Measurements from ENCODE around the gene KCNAB1.

Gene KCNAB1

DNA sequence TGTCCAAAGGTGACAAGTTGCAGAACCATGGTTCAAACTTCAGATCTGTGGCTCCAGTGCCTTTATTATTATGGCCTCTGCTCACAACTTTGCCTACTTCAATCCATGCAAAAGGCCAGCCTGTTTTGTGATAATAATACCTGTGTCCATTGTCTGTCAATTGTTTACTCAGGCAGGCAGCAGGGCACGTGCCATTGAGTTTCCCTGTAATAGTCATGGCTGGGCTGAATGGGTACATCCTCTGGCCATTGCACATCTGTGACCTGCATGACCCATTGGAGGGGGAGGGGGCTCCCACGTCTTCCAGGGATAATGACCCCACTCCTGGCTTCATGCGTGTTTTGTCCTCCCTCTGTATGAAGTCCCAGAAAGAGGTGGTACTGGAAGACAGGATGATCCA, 219.1 kb downstream of the KCNAB1 start:
- no peak for DNase-seq

DNA sequence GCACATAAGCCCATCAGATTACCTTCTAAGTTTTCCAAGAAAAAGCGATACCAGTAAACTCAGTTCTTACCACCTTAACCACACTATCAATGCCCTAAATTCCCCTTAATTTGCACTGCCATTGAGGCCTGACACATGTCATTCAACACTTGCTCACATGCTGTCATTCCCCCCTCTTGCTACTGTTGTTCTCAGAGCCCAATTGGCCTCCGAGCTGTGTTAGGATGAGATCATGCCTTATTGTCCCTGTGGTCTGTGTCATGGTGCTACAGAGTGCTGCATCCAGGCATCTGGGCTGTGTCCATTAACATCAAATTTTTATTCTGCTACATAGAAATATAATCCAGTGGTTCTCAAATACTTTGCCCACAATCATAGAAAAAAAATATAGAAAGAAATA, 221.0 kb downstream of the KCNAB1 start:
- DNase-seq, result no peak

DNA sequence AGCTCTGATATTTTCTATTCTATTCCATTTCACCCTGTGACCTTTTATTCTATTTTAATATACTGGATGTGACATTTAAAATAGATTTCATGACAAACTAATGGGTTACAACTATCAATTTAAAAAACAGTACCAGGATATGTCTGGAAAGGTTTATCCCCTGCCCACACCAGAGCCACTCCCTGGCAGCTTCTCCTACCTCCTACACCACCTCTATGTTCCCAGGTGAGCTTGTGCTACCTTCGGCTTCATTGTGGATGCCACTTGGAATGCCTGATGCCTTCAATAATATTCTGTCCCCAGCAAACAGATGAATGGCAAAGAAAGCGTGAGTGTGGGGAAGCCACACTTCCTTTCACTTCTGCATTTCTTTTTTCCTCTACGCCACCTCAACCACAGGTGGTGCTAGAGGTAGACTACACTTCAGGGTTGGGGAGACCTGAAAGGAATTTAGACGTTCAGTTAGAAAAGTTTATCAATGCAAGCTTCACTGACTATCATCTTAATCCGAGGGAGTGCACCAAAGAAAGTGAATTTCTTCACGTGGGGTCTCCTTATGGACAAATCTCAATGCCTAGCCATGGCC, 221.5 kb downstream of the KCNAB1 start:
- no peak for DNase-seq

DNA sequence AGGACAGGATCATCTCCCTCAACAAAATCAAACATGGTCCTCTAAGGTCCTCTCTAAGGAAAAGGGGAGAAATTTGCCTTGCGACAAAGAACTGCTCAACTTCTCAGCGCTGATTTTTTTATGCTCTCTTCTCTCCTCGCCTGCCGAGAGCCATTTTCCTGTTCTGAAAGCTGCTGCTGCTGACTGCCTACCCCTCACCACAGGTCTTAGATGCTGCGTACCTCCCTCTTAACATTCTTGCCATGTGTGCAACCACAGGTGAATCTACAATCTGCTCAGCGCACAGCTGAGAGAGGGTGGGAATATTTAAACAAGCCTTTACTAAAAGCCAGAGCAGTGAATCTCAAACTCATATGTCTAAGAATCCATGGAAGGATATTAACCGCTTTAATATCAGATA, 223.8 kb downstream of the KCNAB1 start:
- DNase-seq, result no peak

DNA sequence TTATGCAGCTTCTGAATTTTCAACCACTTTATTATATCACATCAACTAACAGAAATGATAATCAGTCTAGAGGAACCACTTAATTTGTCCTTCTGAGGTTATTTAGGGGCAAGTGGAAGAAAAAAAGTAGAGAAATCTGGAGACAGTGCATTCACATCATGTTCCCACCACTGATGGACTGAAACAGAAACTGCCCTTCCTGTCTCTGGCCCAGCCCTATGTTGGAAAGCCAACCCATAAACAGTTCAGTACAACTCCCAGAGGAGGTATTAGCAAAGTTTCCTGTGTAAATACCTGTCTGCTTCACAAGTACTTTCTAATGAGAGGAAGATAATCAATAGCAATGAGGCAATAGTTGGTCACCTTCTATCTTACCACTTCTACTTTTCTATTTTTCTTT, 228.7 kb downstream of the KCNAB1 start:
- no peak for DNase-seq

DNA sequence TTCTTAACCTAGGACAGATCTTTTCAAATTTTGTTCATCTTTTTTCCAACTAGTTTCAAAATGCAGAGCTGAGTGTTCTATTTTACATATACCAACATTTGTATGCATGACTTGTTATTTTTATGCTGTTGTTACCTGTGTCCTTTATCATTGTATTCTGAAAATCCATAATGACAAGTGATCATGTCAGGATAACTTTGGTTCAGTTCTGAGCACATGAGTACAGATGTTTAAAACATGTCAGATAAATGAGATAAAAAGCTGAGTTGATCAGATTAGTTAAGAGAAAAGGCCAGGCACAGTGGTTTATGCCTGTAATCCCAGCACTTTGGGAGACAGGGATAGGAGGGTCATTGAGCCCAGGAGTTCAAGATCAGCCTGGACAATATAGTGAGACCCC, 229.6 kb downstream of the KCNAB1 start:
- DNase-seq, result no peak

DNA sequence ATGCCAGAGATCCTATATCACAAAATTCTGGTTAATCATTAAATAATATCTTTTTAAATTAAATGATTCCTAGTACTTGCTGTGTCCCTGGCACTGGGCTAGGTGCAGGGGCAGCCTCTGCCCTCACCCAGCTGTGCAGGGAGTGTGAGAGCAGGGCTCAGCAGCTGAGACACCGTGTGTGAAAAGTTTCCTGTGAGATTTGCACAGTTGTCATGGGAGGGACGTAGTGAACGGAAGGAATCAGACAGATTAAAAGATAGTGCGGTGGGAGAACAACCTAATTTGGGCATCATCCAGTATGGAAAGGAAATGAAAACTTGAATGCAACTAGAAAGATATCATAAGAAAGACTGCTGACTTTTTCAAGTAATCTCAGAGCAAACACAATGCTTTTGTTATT, 230.4 kb downstream of the KCNAB1 start:
- no peak for DNase-seq

DNA sequence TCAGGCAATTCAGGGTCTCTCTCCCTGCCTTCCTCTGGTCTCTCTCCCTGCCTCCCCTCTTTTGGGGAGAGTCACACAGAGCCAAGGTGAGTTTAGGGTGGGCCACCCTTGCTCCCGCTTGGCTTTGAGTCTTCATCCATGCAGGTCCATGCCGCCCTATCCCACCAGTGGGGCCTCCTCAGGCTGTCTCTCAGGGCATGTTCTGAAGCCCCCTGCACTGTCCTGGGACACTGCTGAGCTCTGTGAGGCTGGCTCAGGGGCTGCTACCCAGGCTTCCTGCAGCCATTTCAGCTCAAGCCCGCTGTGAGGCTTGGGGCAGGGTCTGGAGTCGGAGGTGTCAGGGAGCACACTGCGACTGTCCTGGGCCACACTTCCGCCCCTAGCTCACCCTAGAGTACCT, 231.4 kb downstream of the KCNAB1 start:
- DNase-seq, result no peak

DNA sequence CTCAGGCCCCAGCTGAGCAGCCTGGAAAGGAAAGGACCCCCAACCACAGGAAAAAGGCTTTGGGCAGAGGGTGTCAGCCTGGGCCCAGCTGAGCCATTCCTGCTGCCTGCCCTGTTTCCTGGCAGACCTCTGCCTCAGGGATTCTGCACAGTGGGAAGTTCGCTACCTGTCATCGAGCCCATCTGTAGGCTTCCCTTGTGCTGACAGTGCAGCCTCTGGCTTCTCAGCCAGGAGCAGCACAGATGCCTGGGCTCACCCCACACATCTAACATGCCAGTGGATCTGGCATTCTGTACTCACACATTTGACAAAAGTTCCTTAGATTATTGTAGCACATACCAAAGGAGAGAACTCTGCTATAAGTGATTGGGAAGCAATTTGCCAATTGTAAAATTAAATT, 232.3 kb downstream of the KCNAB1 start:
- no peak for DNase-seq

DNA sequence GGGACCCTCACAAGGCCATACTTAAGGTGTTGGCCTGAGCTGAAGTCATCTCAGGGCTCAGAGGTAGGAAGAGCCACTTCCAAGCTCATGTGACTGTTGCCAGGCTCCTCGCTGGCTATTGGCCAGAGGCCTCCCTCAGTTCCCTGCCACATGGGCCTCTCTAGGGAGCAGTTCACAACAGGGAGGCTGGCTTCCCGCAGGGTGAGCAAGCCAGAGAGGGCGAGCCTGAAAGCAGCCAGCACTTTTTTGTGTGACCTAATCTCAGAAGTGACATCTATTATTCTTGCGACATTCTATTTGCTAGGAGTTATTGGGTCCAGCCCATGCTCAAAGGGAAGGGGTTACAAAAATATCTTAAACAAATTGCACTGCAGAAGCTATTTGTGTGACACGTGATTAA, 233.2 kb downstream of the KCNAB1 start:
- DNase-seq, result no peak

DNA sequence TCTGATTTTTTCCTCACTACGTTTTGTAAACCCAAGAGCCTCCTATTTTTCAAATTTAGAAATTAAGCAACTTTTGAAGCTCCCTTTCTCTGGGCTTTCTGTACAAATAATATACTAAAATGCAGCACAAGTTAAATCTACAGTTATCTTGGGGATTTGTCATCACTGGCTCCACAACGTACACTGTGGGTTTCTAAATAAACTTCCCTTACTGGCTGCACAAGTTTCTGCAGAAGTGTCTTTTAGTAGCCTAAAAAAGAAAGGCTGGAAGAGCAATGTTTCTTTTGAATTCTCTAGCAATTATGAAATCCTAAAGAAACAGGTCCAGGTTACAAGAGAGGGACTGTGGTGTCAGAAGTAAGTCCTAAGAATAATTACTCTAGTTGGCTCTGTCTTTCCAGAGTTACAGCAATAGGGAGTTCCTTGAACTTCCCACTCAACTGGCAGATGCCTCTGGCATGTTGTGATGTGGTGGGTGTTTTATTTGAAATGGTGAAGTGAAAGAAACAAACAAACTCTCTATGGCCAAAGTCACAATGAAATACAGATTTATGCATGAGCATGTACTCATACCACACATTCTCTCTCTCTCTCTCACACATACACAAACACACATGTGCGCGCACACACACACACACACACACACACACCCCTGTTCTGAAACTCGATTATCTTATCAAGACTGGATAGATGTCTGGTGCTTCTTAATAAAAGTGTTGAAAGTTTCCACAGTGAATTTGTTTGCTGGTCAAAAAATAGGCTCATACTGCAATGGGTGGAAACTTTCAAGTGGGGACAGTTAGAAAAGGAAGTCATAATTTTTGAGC, 236.4 kb downstream of the KCNAB1 start:
- DNase-seq, result no peak

DNA sequence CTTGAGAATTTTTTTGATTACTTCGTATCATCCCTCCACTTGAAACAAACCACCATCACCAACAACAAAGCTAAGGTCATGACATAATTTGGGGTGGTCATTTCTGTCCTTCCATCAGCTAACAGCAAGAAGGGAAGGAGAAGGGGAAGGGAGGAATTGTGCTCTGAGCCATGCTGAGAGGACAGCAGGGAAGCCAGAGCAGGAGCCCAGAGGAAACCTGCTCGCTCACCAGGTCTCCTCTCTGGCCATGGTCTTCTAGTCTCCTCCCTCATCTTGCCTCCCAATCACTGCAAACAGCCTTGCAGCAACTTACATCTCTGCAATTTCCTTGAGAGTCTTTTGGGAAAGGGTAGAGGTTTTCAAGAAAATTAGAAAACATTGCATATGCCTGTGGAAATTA, 237.9 kb downstream of the KCNAB1 start:
- no peak for DNase-seq

DNA sequence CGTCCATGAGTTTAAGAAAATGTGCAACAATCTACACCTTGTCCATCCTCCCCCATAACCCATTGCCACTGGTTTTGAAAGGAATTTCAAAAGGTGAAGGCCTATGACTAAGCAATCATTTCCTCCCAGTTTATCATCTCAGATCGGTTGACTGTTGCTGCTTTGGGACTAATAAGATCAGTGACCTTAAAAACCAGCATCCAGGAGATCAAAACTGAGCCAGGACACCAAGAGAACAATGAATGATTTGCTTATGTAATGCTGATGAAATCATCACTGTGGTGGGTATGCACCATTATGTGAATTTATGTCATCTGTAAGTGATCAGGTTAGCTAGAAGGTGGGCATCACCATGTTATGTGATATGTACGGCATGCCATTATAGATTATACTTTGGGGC, 239.0 kb downstream of the KCNAB1 start:
- DNase-seq, result no peak

DNA sequence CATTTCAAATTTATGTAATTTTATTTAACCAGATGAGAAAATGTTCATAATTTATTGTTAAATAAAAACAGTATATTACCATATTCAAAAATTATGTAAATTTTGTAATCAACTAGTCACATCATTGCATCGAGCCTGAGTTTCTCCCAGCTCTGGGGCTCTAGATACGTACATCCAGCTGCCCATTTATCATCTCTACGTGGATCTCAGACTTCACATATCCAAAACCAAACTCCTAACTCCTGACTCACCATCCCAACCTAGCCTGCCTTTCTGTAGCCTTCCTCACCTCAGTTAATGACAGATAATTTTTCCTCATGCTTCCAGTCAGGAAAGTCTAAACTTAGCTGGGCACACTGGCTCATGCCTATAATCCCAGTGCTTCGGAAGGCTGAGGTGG, 239.7 kb downstream of the KCNAB1 start:
- no peak for DNase-seq

DNA sequence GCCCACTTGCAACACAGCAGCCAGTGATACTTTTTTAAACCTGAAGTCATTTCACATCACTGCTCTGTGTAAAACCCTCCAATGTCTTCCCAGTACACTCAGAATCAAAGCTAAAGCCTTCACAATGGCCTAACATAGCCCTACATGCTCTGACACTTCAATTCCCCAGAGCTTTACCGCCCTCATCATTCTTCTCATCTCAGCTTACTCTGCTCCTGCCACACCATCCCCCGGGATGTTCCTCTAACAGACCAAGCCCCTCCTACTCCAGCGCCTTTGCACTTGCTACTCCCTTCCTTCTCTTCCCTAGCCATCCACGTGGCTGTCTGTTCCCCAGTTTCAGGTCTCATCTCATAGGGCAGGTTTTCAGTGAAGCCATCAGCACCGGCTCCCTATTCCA, 240.6 kb downstream of the KCNAB1 start:
- DNase-seq, result no peak

DNA sequence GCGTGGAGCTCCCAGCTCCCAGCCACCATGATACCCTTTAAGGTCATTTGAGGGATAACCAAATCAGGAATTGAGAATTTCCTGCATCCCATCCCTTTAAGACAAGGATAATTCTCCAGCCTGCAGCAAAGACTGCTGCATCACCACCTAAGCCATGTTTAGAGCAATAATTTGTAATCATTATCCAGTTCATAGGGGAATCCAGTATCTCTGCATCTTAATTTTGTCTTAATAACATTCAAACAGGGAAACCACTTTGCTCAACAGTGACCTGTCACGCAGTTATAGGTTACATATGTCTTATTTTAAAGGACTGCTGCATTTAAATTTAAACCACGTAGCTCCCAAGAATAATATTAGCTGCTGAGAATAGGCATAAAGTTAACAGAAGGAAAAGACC, 246.2 kb downstream of the KCNAB1 start:
- no peak for DNase-seq

DNA sequence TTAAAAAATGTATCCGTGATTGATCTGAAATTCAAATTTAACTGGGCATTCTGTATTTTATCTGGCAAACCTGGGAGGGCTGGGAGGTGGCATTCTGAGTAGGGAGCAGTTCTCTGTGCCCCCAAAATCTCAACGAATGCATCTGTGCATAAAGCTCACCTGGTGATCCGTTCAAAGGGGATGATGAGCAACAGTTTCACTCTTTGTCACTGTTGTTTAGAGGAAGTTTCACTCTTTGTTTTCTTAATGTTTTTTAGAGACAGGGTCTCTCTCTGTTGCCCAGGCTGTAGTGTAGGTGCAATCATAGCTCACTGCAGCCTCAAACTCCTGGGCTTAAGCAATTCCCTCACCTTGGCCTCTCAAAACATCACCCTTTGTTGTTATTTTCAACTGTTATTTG, 247.8 kb downstream of the KCNAB1 start:
- DNase-seq, result no peak

DNA sequence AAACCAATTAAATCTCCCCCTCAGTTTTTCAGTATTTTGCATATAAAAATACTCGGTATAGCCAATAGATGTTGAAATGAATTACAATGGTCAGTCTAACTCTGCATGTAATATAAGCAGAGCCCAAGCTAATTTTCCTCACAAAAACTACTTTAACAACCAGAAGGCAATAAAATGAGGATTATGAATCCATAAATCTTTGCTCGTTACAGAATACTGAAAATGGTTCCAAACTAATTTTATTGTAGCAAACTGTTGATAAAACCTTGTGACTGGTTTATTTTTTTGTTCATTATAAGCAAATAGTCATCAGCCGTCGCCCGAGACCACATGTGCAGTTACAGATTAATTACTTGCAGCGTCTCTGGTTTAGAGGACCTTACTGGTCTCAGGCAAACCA, 251.3 kb downstream of the KCNAB1 start:
- no peak for DNase-seq

DNA sequence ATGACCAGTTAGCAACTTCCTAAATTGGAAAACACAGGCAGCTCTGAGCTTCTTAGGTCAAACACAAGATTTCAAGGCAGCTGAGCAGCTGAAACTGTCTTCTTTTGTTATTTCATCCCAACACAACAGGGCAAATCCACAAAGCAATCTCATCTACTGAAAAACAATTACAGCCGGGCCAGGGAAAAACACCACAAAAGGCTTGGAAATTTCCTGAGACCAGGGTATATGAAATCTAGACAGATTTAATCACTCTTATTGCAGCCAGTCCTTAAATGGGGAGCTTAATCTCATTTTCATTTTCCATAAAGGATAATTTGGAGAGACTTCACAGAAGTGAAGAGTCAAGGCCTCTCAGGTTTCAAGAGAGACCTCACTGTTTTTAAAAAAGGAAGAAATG, 252.7 kb downstream of the KCNAB1 start:
- DNase-seq, result no peak

DNA sequence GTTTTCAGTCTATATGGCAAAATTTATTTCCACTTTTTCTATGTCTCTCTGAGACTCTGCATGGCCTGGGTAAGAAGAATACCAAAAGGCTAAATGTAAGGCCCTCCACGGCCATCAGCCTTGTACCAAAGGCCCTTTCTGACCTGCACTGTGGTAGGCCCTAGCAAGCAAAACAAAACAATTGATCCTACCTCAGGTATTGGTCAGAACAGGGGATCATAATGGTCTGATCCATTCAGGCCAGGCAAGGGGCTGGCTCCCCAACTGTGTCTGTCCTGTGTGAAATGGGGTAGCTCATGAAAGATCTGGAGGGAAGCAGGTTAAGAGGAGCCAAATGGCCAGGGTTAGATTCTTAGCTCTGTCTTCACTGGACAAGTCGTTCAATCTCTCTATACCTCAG, 253.3 kb downstream of the KCNAB1 start:
- no peak for DNase-seq

DNA sequence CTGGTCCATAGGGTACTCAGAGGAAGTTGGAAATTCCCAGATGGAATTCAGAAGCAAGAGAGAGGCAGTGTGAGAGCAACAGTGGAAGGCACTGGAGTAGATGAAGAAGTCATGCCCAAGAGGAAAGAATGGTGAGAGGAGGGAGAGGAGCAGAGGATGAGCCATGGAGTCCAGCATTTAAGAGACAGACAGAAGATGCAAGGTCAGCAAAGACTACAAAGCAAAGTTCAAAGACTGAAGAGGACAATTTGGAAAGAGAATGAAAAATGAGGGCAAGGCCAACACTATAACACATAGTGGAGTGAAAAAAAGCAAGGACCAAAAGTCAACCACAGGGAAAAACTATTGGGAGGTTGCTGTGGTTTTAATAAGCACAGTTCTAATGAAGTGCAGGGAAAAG, 255.8 kb downstream of the KCNAB1 start:
- no peak for DNase-seq

DNA sequence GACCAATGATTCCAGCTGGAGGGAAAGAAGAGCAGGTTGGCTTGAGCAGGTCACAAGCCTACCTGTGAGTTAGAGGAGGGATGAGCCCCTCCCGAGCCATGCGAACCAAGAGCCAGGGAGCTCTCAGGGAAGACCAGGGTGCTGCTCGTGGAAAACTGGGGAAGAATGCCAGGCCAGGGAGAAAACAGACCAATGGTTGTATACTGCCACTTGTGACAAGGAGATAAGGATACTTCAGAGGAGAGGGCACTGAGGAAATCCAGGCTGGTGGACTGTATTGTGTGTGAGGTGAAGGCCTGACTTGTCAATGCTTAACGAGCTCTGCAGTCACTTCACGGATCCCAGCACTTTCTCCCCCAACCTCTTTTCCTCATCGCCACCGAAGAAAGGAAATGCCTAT, 256.9 kb downstream of the KCNAB1 start:
- DNase-seq, result no peak

DNA sequence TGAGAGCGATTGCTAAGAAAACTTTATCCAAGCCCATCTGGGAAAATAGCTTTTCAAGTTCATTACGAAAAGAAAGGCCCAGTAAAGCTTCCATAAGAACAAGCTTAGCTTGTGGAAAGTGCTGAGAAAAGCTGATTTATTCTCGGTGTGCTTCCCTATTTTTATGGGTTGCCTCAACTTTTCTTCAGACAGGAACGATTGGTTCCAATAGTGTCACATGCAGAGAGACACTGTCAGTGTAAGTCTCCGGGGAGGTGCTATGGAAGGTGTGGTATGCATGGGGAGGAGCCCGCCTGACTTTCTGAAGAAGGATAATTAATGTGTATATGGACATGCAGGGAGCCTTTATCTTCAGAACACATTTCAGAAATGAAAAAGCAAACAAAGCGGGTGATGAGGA, 257.3 kb downstream of the KCNAB1 start:
- DNase-seq, result no peak

DNA sequence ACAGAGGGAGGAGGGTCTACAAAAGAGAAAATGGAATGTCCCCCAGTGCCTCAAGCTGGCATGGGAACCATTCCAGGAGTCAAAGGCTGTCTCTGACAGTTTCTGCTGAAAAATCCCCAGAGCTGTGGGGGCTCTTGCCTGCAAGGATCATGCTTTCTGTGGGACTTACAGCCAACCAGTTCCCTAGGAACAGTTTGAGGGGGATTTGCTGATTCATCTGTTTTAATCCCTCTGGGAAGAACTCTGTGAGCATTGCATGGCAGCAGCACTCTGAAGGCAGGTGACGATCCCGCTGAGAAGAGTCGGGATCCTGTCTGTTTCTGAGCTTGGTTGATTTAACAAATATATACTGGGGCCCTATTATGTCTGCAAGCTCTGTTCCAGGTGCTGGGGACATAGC, 258.5 kb downstream of the KCNAB1 start:
- no peak for DNase-seq

DNA sequence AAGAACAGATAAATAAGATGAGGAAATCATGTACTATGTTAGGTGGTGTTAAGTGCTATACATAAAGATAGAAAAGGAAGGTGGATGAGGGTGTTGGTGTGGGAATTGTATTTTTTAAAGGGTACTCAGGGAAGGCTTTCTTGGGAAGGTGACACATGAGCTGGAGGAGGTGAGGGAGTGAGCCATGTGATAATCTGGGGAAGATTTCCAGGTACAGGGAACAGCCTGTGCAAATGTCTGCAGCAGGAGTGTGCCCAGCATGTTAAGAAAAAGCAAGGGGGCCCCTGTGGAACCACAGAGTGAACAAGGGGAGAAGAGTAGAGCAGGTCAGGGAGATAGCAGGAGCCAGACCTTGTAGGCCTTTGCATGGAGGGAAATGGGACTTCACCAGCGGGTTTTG, 258.9 kb downstream of the KCNAB1 start:
- no peak for DNase-seq

Data from HCEC 1CT (cell line).